HL-60 (cell line): ENCODE data around the gene AQP6.
A peak's percentile ranks its signal among the peaks of the same experiment; 100 is the strongest.

Experiments
- DNase-seq, 2 experiments: peaks; one replicate each; pipeline ENCODE4 v3.0.0-alpha.2; 2010 to 2020; ENCODE audit warnings: low read depth in 1 of 2, low spot score in 1 of 2
- H3K27ac ChIP-seq: fragments of 250-450 bp; sonication (Bioruptor Pico); replicated peaks from 2 replicates; pipeline ENCODE4 v1.5.1; 2020; ENCODE audit warnings: mild to moderate bottlenecking, moderate library complexity
- H3K27me3 ChIP-seq: fragments of 250-450 bp; sonication (Bioruptor Pico); 2 replicates; pipeline ENCODE4 v1.5.1; 2021; ENCODE audit warnings: mild to moderate bottlenecking, moderate library complexity; ENCODE audit not compliant: insufficient read depth, poor library complexity, severe bottlenecking
- H3K4me3 ChIP-seq: replicated peaks from 2 replicates; pipeline ENCODE4 v1.5.1; 2011; ENCODE audit warnings: mild to moderate bottlenecking, control low read depth, low read length; ENCODE audit not compliant: insufficient read depth
- GABPA ChIP-seq: IDR thresholded peaks from 2 replicates; pipeline ENCODE4 v1.6.1; 2012; ENCODE audit warnings: low read depth
- POLR2AphosphoS5 ChIP-seq: IDR thresholded peaks from 2 replicates; pipeline ENCODE4 v1.6.1; 2012; ENCODE audit warnings: low read depth
- REST ChIP-seq: IDR thresholded peaks from 2 replicates; pipeline ENCODE4 v1.6.1; 2012; ENCODE audit warnings: low read depth; ENCODE audit not compliant: insufficient replicate concordance
- SPI1 ChIP-seq: IDR thresholded peaks from 2 replicates; pipeline ENCODE4 v1.6.1; 2012; ENCODE audit warnings: low read depth, mild to moderate bottlenecking, borderline replicate concordance
- TF ChIP-seq, protein P1 (sequence below): IDR thresholded peaks from one replicate; pipeline ENCODE4 v1.5.1; 2011; ENCODE audit warnings: low read length, control low read depth, inconsistent platforms; ENCODE audit not compliant: insufficient read depth

AQP6 gene

GRCh38 chr12:50016501-50017475 lies 44.0 kb downstream of the AQP6 start:
- Histone ChIP-seq H3K27me3 (no peaks in the 10 kb centered on the region), H3K27ac (no peak overlapping the region), H3K4me3 (no peak overlapping the region)
- TF ChIP-seq SPI1 (no peak), REST (no peak), POLR2AphosphoS5 (no peak), GABPA (no peak)
- TF ChIP-seq, protein P1, sequence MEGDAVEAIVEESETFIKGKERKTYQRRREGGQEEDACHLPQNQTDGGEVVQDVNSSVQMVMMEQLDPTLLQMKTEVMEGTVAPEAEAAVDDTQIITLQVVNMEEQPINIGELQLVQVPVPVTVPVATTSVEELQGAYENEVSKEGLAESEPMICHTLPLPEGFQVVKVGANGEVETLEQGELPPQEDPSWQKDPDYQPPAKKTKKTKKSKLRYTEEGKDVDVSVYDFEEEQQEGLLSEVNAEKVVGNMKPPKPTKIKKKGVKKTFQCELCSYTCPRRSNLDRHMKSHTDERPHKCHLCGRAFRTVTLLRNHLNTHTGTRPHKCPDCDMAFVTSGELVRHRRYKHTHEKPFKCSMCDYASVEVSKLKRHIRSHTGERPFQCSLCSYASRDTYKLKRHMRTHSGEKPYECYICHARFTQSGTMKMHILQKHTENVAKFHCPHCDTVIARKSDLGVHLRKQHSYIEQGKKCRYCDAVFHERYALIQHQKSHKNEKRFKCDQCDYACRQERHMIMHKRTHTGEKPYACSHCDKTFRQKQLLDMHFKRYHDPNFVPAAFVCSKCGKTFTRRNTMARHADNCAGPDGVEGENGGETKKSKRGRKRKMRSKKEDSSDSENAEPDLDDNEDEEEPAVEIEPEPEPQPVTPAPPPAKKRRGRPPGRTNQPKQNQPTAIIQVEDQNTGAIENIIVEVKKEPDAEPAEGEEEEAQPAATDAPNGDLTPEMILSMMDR, result no peak
- DNase-seq, result no peak

DNA sequence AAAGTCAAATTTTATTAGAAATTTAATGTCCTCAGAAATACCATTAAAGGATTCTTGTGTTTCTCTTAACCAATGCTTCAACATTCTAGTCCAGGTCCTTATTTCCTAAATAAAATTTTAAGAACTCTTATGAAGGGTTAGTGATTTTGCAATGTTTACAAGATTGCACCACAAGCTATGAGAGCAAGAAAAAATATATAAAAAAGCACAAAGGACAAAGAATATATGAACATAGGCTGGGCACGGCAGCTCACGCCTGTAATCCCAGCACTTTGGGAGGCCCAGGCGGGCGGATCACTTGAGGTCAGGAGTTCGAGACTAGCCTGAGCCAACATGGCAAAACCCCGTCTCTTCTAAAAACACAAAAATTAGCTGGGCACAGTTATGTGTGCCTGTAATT lies 44.9 kb downstream of the AQP6 start:
- no peak overlapping the region for H3K27ac ChIP-seq
- TF ChIP-seq, protein P1, result no peak
- TF ChIP-seq REST (no peak), GABPA (no peak), POLR2AphosphoS5 (no peak), SPI1 (no peak)

GRCh38 chr12:50018154-50018553 lies 45.4 kb downstream of the AQP6 start:
- H3K4me3 ChIP-seq, result no peak overlapping the region
- no peak overlapping the region; the same call in 1 of the 2 replicates for H3K27ac ChIP-seq
- H3K27me3 ChIP-seq, result no peaks in the 10 kb centered on the region
- DNase-seq, result no peak
- TF ChIP-seq REST, result no peak
- TF ChIP-seq SPI1, result no peak
- no peak for TF ChIP-seq POLR2AphosphoS5
- no peak for TF ChIP-seq GABPA
- TF ChIP-seq, protein P1, result no peak

More for the DNA sequence above, 44.9 kb downstream of the AQP6 start:
- peak in 1 of 2 experiments; percentile 20 for DNase-seq
- Histone ChIP-seq H3K27me3 (no peaks in the 10 kb centered on the region), H3K4me3 (no peak overlapping the region)
